ENCODE measurements around the gene SNAI3.

- TF ChIP-seq CTCF (IDR thresholded peaks at IDR 0.05; ENCODE audit: low read depth, low read length), result no peak
- TF ChIP-seq EZH2phosphoT487 (IDR thresholded peaks at IDR 0.05; ENCODE audit: low read depth), result no peak
Observed at GRCh38 chr16:88652762-88653063, 33.6 kb downstream of the SNAI3 start.

Measured in OCI-LY3 (cell line).